GM12878 (cell line): ENCODE data around the gene PTGR1. TPM values are rescaled to one million over a fixed set of nuclear protein-coding genes. Genes with fewer than 3 reads are reported as not detected.

Source experiments
- ATAC-seq: fragments of 200-7000 bp; cut with Tn5 transposase; 3 replicates; pipeline ENCODE4 v1.9.1; 2020; ENCODE audit warnings: mild to moderate bottlenecking, moderate library complexity
- BruUV-seq: library from RNA; stranded (reverse); fragments of 400-500 nt; replicated peaks from 2 replicates; lab custom pipeline; 2021; lab: Mats Ljungman, UMichigan
- CTCF ChIA-PET: fragments of 300-600 bp; sonication (Branson Sonifier 250); formaldehyde crosslinking; extraction: SDS; loops from one replicate; lab custom pipeline; 2021; ENCODE audit warnings: inconsistent platforms; lab: Yijun Ruan, JAX
- POLR2A ChIA-PET: fragments of 350-600 bp; formaldehyde crosslinking; extraction: SDS; loops from one replicate; lab custom pipeline; 2021; ENCODE audit warnings: inconsistent platforms; lab: Charles Lee
- RAD21 ChIA-PET: fragments of 300-600 bp; sonication (Branson Sonifier 250); formaldehyde crosslinking; loops from one replicate; lab custom pipeline; 2023; ENCODE audit warnings: antibody characterized with exemption; ENCODE audit not compliant: unreplicated experiment; lab: Charles Lee
- SMC1A ChIA-PET: fragments of 300-600 bp; sonication (Branson Sonifier 250); formaldehyde crosslinking; loops from one replicate; lab custom pipeline; 2023; ENCODE audit not compliant: unreplicated experiment, uncharacterized antibody; lab: Charles Lee
- DNase-seq: peaks from one replicate; pipeline ENCODE4 v3.0.0-alpha.2; 2011; ENCODE audit warnings: low read depth, low spot score
- FAIRE-seq: peaks from 3 replicates; lab custom pipeline; 2011; peaks lifted over from hg19 to GRCh38; lab: Jason Lieb, UNC
- H2AFZ ChIP-seq: 2 replicates; pipeline ENCODE4 v1.6.0; 2011; ENCODE audit warnings: low read depth, low read length, control low read depth; ENCODE audit not compliant: control insufficient read depth
- H3K27ac ChIP-seq: 2 replicates; pipeline ENCODE4 v1.5.1; 2011; ENCODE audit warnings: control low read depth; ENCODE audit not compliant: control insufficient read depth, insufficient read depth
- H3K27me3 ChIP-seq, 2 experiments: replicated peaks in 1 of 2; 2 replicates each; pipeline versions ENCODE4 v1.6.0 to v1.6.1; 2011; ENCODE audit warnings: low read length in 1 of 2; ENCODE audit not compliant: control insufficient read depth in 2 of 2, insufficient read depth in 2 of 2
- H3K36me3 ChIP-seq, 2 experiments: 2 replicates each; pipeline ENCODE4 v1.5.1; 2011; ENCODE audit warnings: low read length in 1 of 2; ENCODE audit not compliant: control insufficient read depth in 2 of 2, insufficient read depth in 2 of 2
- H3K4me1 ChIP-seq: 2 replicates; pipeline ENCODE4 v1.6.1; 2011; ENCODE audit warnings: mild to moderate bottlenecking, low read length, moderate library complexity, mixed read lengths; ENCODE audit not compliant: control insufficient read depth, insufficient read depth
- H3K4me2 ChIP-seq: 2 replicates; pipeline ENCODE4 v1.6.0; 2011; ENCODE audit warnings: control low read depth; ENCODE audit not compliant: control insufficient read depth, insufficient read depth
- H3K4me3 ChIP-seq: fragments of 200-600 bp; sonication (generic); 2 replicates; pipeline ENCODE4 v1.5.1; 2016
- H3K79me2 ChIP-seq: 2 replicates; pipeline ENCODE4 v1.6.0; 2011; ENCODE audit warnings: low read length; ENCODE audit not compliant: control insufficient read depth, insufficient read depth
- H3K9ac ChIP-seq: 2 replicates; pipeline ENCODE4 v1.8.0; 2011; ENCODE audit warnings: low read length, control low read depth, mixed read lengths; ENCODE audit not compliant: control insufficient read depth, insufficient read depth
- H3K9me3 ChIP-seq: replicated peaks from 3 replicates; pipeline ENCODE4 v1.5.1; 2011; ENCODE audit warnings: mild to moderate bottlenecking, low read length; ENCODE audit not compliant: control insufficient read depth, insufficient read depth
- H4K20me1 ChIP-seq: 2 replicates; pipeline ENCODE4 v1.6.0; 2011; ENCODE audit not compliant: control insufficient read depth, insufficient read depth
- CHD2 ChIP-seq: IDR thresholded peaks from 2 replicates; pipeline ENCODE4 v1.6.1; 2011; ENCODE audit warnings: low read depth, low read length, improper control_type of control experiment, borderline replicate concordance
- EP300 ChIP-seq, 2 experiments: fragments of 150-350 bp in 1 of 2; IDR thresholded peaks; 2 replicates each; pipeline ENCODE4 v1.6.1; 2011 to 2012; ENCODE audit warnings: low read depth in 2 of 2, low read length in 2 of 2, borderline replicate concordance in 1 of 2, improper control_type of control experiment in 1 of 2, inconsistent platforms in 1 of 2; ENCODE audit not compliant: control insufficient read depth in 1 of 2
- GABPA ChIP-seq: IDR thresholded peaks from 2 replicates; pipeline ENCODE4 v1.6.1; 2014; ENCODE audit warnings: antibody characterized with exemption, low read depth, mild to moderate bottlenecking, inconsistent platforms
- HDGF ChIP-seq: fragments of 450-650 bp; IDR thresholded peaks from 2 replicates; pipeline ENCODE4 v1.6.1; 2016; ENCODE audit warnings: antibody characterized with exemption
- KDM1A ChIP-seq: fragments of 200-600 bp; sonication (generic); IDR thresholded peaks from 2 replicates; pipeline ENCODE4 v1.6.1; 2016; ENCODE audit warnings: borderline replicate concordance
- MTA2 ChIP-seq: fragments of 450-650 bp; IDR thresholded peaks from 2 replicates; pipeline ENCODE4 v1.6.1; 2016; ENCODE audit warnings: low read depth, mild to moderate bottlenecking, moderate library complexity
- MYC ChIP-seq: IDR thresholded peaks from 2 replicates; pipeline ENCODE4 v1.6.1; 2011; ENCODE audit warnings: mild to moderate bottlenecking, low read length, moderate library complexity, inconsistent platforms; ENCODE audit not compliant: insufficient read depth, insufficient replicate concordance, insufficient read length, severe bottlenecking
- NBN ChIP-seq: fragments of 450-650 bp; IDR thresholded peaks from 2 replicates; pipeline ENCODE4 v1.6.1; 2016
- NFIC ChIP-seq: IDR thresholded peaks from 2 replicates; pipeline ENCODE4 v1.6.1; 2012; ENCODE audit warnings: low read depth, mild to moderate bottlenecking, inconsistent platforms, low read length, moderate library complexity
- RAD21 ChIP-seq: IDR thresholded peaks from 2 replicates; pipeline ENCODE4 v1.6.1; 2011; ENCODE audit warnings: mild to moderate bottlenecking, low read depth, low read length, moderate library complexity; ENCODE audit not compliant: insufficient read depth
- RCOR1 ChIP-seq: conservative IDR thresholded peaks from 2 replicates; pipeline ENCODE4 v1.6.1; 2012; ENCODE audit warnings: low read depth, low read length, improper control_type of control experiment
- SMC3 ChIP-seq: IDR thresholded peaks from 2 replicates; pipeline ENCODE4 v1.6.1; 2011; ENCODE audit warnings: low read length, improper control_type of control experiment, borderline replicate concordance
- WGBS: methylation state at CpG from one replicate; pipeline ENCODE4 v1.1.6; 2016; ENCODE audit warnings: low lambda C conversion rate; ENCODE audit not compliant: insufficient replicate concordance, insufficient coverage; ENCODE audit errors: missing lambda C conversion rate; 5-methylcytosine and 5-hydroxymethylcytosine counted together
- in situ Hi-C: fragments of 300-500 bp; cut with MboI; formaldehyde crosslinking; loops from 9 replicates; pipeline ENCODE4 v1.14.3; 2018; ENCODE audit warnings: mixed read lengths
- intact Hi-C: fragments of 100-400 bp; cut with micrococcal nuclease; formaldehyde crosslinking; loops from one replicate; pipeline ENCODE4 v1.14.2; 2022; ENCODE audit not compliant: unreplicated experiment
- polyA plus RNA-seq, 11 experiments: library from polyadenylated mRNA; depleted of rRNA in 4 of 11; unstranded in 6 of 11; stranded (reverse) in 5 of 11; fragments of >200 nt; fragmentation: Nextera tagmentation in 4 of 11; fragmentation: Illumina TruSeq in 1 of 11; extraction: Ambion mirVana in 4 of 11; extraction: Trizol in 1 of 11; gene quantifications; 1 replicate in 1 of 11; 2 replicates in 10 of 11; pipeline versions ENCODE4 v1.2.1 to v1.2.3, GENCODE V29; 2011 to 2016; ENCODE audit warnings: inconsistent platforms in 2 of 11, missing spikeins in 2 of 11, low read depth in 1 of 11
- total RNA-seq, 4 experiments: library from RNA; depleted of rRNA in 3 of 4; stranded (reverse); fragments of >200 nt in 3 of 4; fragmentation: Illumina TruSeq in 1 of 4; extraction: Trizol in 1 of 4; gene quantifications; 2 replicates each; pipeline versions ENCODE4 v1.2.1 to v1.2.3, GENCODE V29; 2013 to 2021
- TF ChIP-seq, protein P1 (sequence below): fragments of 450-650 bp; IDR thresholded peaks from 2 replicates; pipeline ENCODE4 v1.6.1; 2017; ENCODE audit warnings: mild to moderate bottlenecking, low read depth, inconsistent platforms; ENCODE audit not compliant: poor library complexity, severe bottlenecking

Gene PTGR1
- total and polyA plus RNA-seq, 10 of the 15 experiments (the other 5 are each of a cell fraction or from before 2014, with no cell fraction given), result 0.12 to 6.3 (median 2.8) TPM

DNA sequence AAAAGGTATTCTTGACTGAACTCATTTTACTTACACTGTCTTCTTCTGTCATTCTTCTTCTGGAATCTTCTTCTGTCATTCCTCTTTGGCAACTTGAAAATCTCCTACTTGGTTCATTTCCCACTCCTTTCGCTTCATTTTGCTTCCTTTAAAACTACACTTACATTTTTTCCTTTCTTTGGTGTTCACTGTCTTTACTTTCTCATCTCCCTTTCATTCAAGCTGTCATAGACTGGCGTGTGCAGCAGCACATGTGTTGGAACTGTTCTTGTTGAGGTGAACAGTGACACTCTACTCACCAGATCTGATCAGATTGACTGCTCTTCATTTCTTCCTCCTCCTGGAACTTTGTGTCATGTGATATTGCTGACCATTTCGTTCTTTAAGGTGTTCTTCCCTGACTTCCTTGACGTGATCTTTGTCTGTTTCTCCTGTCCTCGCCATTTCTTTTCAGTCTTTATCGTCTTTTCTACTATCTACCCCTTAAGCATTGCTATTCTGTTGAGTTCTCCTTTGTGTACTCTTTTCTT, 38.0 kb upstream of the PTGR1 start:
- CTCF ChIA-PET, result interaction anchor here (1.7 kb wide), 1 partner anchor 39 kb away, joined by 4 read pairs; no protein-coding TSS in a partner anchor
- in situ Hi-C loops, result no loop called here
- peaks cover 68% of the 10 kb centered on the region for H3K79me2 ChIP-seq
- 0 out of 2 replicates have a peak overlapping the region, but pooled peaks have one; percentile 7 for H3K4me2 ChIP-seq
- intact Hi-C loops, result loop anchor here (10.0 kb wide), 2 partner anchors 437 to 1383 kb away; partner anchors contain the start of gene TXN
- FAIRE-seq (no peak), ATAC-seq (no peak), DNase-seq (no peak)
- no peak overlapping the region for H2AFZ ChIP-seq
- no peak overlapping the region for H3K4me3 ChIP-seq
- H3K4me1 ChIP-seq, result no peaks in the 10 kb centered on the region; the same call in 1 of the 2 replicates
- H3K9me3 ChIP-seq, result no peaks in the 10 kb centered on the region; the same call in 2 of the 3 replicates
- no peak for TF ChIP-seq GABPA
- no peak for TF ChIP-seq MYC
- TF ChIP-seq HDGF, result 0 out of 2 replicates have a peak, but pooled peaks have one; percentile 33
- RAD21 ChIA-PET, result no interaction called here
- SMC1A ChIA-PET, result interaction anchor here (0.9 kb wide), 1 partner anchor 437 kb away, joined by 3 read pairs; no protein-coding TSS in a partner anchor
- WGBS, result 89% methylated on average over 6 of the region's 6 CpGs
- H3K27ac ChIP-seq, result no peak overlapping the region
- POLR2A ChIA-PET, result no interaction called here
- 0 out of 4 replicates have a peak, but pooled peaks cover 0 to 3% of the 10 kb centered on the region in 2 experiments for H3K36me3 ChIP-seq
- H3K9ac ChIP-seq, result no peak overlapping the region
- BruUV-seq, result no TSS peak
- H3K27me3 ChIP-seq, result no peaks in the 10 kb centered on the region
- H4K20me1 ChIP-seq, result no peaks in the 10 kb centered on the region

DNA sequence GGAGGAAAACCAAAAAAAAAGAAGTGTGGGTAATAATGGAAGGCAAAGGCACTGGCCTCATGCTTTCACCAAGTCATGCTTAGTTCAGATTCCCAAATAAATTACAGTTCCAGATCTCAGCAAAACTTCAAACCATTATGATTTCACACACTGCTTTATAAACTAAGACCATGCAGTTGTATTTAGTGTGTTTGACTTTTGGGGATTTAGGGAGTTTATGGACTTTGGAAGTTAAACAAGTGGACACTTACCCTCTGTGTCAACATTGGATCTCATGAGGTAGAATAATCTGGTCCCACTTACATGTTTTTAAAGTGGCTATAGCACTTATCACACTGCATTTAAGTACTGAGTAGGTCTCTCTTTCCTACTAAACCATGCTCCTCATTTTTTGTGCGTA, 35.4 kb upstream of the PTGR1 start:
- H3K4me2 ChIP-seq, result peak overlapping the region; percentile 59; the same call in 1 of the 2 replicates

More for the DNA sequence above, 35.4 kb upstream of the PTGR1 start:
- Histone ChIP-seq H3K4me3 (peak overlapping the region; percentile 39; the same call in 1 of the 2 replicates), H3K9me3 (no peaks in the 10 kb centered on the region; the same call in 2 of the 3 replicates), H3K4me1 (no peaks in the 10 kb centered on the region; the same call in 1 of the 2 replicates), H3K79me2 (peaks cover 80% of the 10 kb centered on the region), H3K9ac (no peak overlapping the region), H2AFZ (no peak overlapping the region), H3K27me3 (no peaks in the 10 kb centered on the region), H4K20me1 (no peaks in the 10 kb centered on the region), H3K36me3 (0 out of 4 replicates have a peak, but pooled peaks cover 0 to 3% of the 10 kb centered on the region in 2 experiments), H3K27ac (no peak overlapping the region)
- intact Hi-C loops (loop anchor here (10.0 kb wide), 2 partner anchors 440 to 1380 kb away; partner anchors contain the start of gene TXN), in situ Hi-C loops (no loop called here)
- FAIRE-seq (no peak), ATAC-seq (no peak), DNase-seq (no peak)
- RAD21 ChIA-PET, result no interaction called here
- SMC1A ChIA-PET, result no interaction called here
- BruUV-seq, result no TSS peak
- TF ChIP-seq RAD21 (no peak), MTA2 (no peak), NBN (no peak), SMC3 (no peak), CHD2 (no peak), EP300 (IDR thresholded peaks at IDR 0.05; ENCODE audit: borderline replicate concordance in 1 of 2, control insufficient read depth in 1 of 2, low read depth in 2 of 2, low read length in 2 of 2) (no peak), NFIC (no peak), KDM1A (no peak), RCOR1 (no peak)
- TF ChIP-seq, protein P1, sequence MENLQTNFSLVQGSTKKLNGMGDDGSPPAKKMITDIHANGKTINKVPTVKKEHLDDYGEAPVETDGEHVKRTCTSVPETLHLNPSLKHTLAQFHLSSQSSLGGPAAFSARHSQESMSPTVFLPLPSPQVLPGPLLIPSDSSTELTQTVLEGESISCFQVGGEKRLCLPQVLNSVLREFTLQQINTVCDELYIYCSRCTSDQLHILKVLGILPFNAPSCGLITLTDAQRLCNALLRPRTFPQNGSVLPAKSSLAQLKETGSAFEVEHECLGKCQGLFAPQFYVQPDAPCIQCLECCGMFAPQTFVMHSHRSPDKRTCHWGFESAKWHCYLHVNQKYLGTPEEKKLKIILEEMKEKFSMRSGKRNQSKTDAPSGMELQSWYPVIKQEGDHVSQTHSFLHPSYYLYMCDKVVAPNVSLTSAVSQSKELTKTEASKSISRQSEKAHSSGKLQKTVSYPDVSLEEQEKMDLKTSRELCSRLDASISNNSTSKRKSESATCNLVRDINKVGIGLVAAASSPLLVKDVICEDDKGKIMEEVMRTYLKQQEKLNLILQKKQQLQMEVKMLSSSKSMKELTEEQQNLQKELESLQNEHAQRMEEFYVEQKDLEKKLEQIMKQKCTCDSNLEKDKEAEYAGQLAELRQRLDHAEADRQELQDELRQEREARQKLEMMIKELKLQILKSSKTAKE, result no peak
- 100% methylated on average over 1 of the region's 1 CpG for WGBS
- POLR2A ChIA-PET, result no interaction called here
- CTCF ChIA-PET, result no interaction called here
